Sigmoid colon (tissue), 7 donors: Measurements from ENCODE around the gene QRICH1. TPM values are rescaled to one million over a fixed set of nuclear protein-coding genes. Genes with fewer than 3 reads are reported as not detected.

ENCODE experiments used
- DNase-seq: peaks from one replicate; pipeline ENCODE4 v3.0.0-alpha.2; 2019
- H3K27ac ChIP-seq, 4 donors: fragments of 200-600 bp; sonication (generic); one replicate each; pipeline ENCODE4 v1.5.1; 2016 to 2019; ENCODE audit warnings: mild to moderate bottlenecking in 1 of 4
- H3K27me3 ChIP-seq, 3 donors: fragments of 200-600 bp; sonication (generic); one replicate each; pipeline ENCODE4 v1.5.1; 2019; ENCODE audit warnings: mild to moderate bottlenecking in 1 of 3
- H3K36me3 ChIP-seq, 4 donors: fragments of 200-600 bp; sonication (generic); one replicate each; pipeline ENCODE4 v1.5.1; 2016 to 2019
- H3K4me1 ChIP-seq, 4 donors: fragments of 200-600 bp; sonication (generic); one replicate each; pipeline ENCODE4 v1.5.1; 2017 to 2019
- H3K4me3 ChIP-seq, 4 donors: fragments of 200-600 bp; sonication (generic); one replicate each; pipeline ENCODE4 v1.5.1; 2017 to 2019; ENCODE audit warnings: mild to moderate bottlenecking in 2 of 4, moderate library complexity in 1 of 4
- H3K9me3 ChIP-seq, 4 donors: fragments of 200-600 bp in 3 of 4; sonication (generic) in 3 of 4; one replicate each; pipeline versions ENCODE4 v1.5.1 to v1.6.1; 2013 to 2019
- EP300 ChIP-seq, 4 donors: sonication (generic); formaldehyde crosslinking; IDR thresholded peaks; one replicate each; pipeline ENCODE4 v1.6.1; 2017; ENCODE audit warnings: antibody characterized with exemption in 4 of 4
- POLR2A ChIP-seq, 2 donors: fragments of 450-650 bp; IDR thresholded peaks; one replicate each; pipeline ENCODE4 v1.6.1; 2016; ENCODE audit warnings: antibody characterized with exemption in 2 of 2, mild to moderate bottlenecking in 2 of 2, moderate library complexity in 2 of 2
- POLR2AphosphoS5 ChIP-seq, 4 donors: sonication (generic); formaldehyde crosslinking; IDR thresholded peaks; one replicate each; pipeline ENCODE4 v1.6.1; 2017; ENCODE audit warnings: antibody characterized with exemption in 4 of 4
- WGBS, 2 donors: extraction: QIAGEN DNeasy Blood & Tissue Kit; methylation state at CpG; one replicate each; pipeline ENCODE4 v1.1.7; 2013; 5-methylcytosine and 5-hydroxymethylcytosine counted together
- intact Hi-C: fragments of 100-400 bp; cut with DNase I; formaldehyde crosslinking; loops from one replicate; pipeline ENCODE4 v1.15.1; 2023
- polyA plus RNA-seq, 3 donors: library from polyadenylated mRNA; stranded (reverse); fragments of 200-250 nt; gene quantifications; one replicate each; pipeline ENCODE4 v1.2.3, GENCODE V29; 2013
- total RNA-seq, 4 donors: library from RNA; depleted of rRNA; stranded (reverse); fragments of >200 nt; gene quantifications; one replicate each; pipeline ENCODE4 v1.1.0, GENCODE V29; 2016
- TF ChIP-seq, protein P1 (sequence below), 4 experiments: fragments of 450-650 bp in 3 of 4; fragments of 200-600 bp in 1 of 4; IDR thresholded peaks; one replicate each; pipeline ENCODE4 v1.5.1; 2016 to 2019; ENCODE audit warnings: antibody characterized with exemption in 4 of 4, mild to moderate bottlenecking in 3 of 4, moderate library complexity in 2 of 4
- donor health status: healthy with polysubstance abuse.
- donor health status: Bipolar disorder and iron deficiency.
- donor health status: healthy.

The QRICH1 gene
- total and polyA plus RNA-seq, 7 donors: 16.8 to 255 (median 68.4) TPM

GRCh38 chr3:49120438-49121131 is 26.7 kb upstream of the QRICH1 start, which contains the start of gene USP19:
TSS of gene USP19 (minus strand) at chr3:49120823. CDS start at chr3:49119145, 1,678 bp downstream.
- Histone ChIP-seq H3K27me3 (no peaks in the 10 kb centered on the region), H3K36me3 (peaks cover 68 to 80% (median 73%) of the 10 kb centered on the region in 4 donors), H3K4me1 (peaks cover 0 to 30% (median 23%) of the 10 kb centered on the region in 4 donors), H3K27ac (peak within 1 kb of the TSS; percentile 93 to 98 (median 94)), H3K4me3 (peak within 1 kb of the TSS; percentile 90 to 96 (median 94)), H3K9me3 (no peaks in the 10 kb centered on the region)
- intact Hi-C loops: loop anchor here (2.0 kb wide), 1 partner anchor 28 kb away; no protein-coding TSS in a partner anchor
- 1% methylated on average over 70 of the region's 70 CpGs for WGBS, 2 donors
- TF ChIP-seq, protein P1, sequence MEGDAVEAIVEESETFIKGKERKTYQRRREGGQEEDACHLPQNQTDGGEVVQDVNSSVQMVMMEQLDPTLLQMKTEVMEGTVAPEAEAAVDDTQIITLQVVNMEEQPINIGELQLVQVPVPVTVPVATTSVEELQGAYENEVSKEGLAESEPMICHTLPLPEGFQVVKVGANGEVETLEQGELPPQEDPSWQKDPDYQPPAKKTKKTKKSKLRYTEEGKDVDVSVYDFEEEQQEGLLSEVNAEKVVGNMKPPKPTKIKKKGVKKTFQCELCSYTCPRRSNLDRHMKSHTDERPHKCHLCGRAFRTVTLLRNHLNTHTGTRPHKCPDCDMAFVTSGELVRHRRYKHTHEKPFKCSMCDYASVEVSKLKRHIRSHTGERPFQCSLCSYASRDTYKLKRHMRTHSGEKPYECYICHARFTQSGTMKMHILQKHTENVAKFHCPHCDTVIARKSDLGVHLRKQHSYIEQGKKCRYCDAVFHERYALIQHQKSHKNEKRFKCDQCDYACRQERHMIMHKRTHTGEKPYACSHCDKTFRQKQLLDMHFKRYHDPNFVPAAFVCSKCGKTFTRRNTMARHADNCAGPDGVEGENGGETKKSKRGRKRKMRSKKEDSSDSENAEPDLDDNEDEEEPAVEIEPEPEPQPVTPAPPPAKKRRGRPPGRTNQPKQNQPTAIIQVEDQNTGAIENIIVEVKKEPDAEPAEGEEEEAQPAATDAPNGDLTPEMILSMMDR (IDR thresholded peaks at IDR 0.05): no peak
- TF ChIP-seq EP300 (IDR thresholded peaks at IDR 0.05): peak in 1 of 4 donors; percentile 78
- TF ChIP-seq POLR2A (IDR thresholded peaks at IDR 0.05): peak; percentile 79 to 86
- TF ChIP-seq POLR2AphosphoS5 (IDR thresholded peaks at IDR 0.05): peak; percentile 84 to 98 (median 95)
- peak; percentile 98 for DNase-seq

GRCh38 chr3:49120096-49120437 is 26.2 kb upstream of the QRICH1 start:
- TF ChIP-seq POLR2A (IDR thresholded peaks at IDR 0.05) (no peak), POLR2AphosphoS5 (IDR thresholded peaks at IDR 0.05) (no peak)
- TF ChIP-seq, protein P1 (IDR thresholded peaks at IDR 0.05): peak in 1 of 4 experiments; percentile 5
- Histone ChIP-seq H3K4me1 (peaks cover 0 to 30% (median 23%) of the 10 kb centered on the region in 4 donors), H3K9me3 (no peaks in the 10 kb centered on the region), H3K36me3 (peaks cover 68 to 80% (median 73%) of the 10 kb centered on the region in 4 donors), H3K27ac (peak overlapping the region; percentile 93 to 98 (median 94)), H3K4me3 (peak overlapping the region; percentile 90 to 96 (median 94)), H3K27me3 (no peaks in the 10 kb centered on the region)
- no peak for DNase-seq
- 0% methylated on average over 9 of the region's 9 CpGs for WGBS, 2 donors
- intact Hi-C loops: loop anchor here (2.0 kb wide), 1 partner anchor 27 kb away; no protein-coding TSS in a partner anchor

DNA sequence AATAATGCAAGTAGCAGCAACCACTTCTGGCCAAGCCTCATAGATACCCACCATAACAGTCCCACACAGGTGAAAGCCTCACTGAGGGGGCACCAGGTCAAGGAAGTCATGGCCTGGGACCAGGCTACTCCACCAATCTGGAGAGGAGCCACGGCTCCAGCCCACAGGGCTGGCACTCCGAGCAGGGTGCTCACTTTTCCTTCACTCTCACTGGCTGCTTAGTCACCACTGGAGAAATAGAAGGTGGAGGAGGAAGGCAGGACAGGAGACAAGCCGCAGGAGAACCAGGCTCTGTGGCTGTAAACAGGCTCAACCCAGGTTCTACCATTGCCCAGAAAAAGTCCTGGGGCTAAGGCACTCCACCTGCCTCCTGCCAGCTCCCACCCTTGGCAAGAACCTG is 25.6 kb upstream of the QRICH1 start:
- no peak for TF ChIP-seq POLR2AphosphoS5 (IDR thresholded peaks at IDR 0.05)
- TF ChIP-seq POLR2A (IDR thresholded peaks at IDR 0.05): no peak
- TF ChIP-seq EP300 (IDR thresholded peaks at IDR 0.05): no peak
- TF ChIP-seq, protein P1 (IDR thresholded peaks at IDR 0.05): no peak
- 43 to 86% methylated on average over 3 of the region's 3 CpGs for WGBS, 2 donors
- Histone ChIP-seq H3K36me3 (peaks cover 68 to 80% (median 73%) of the 10 kb centered on the region in 4 donors), H3K4me3 (peak overlapping the region in 3 of 4 donors; percentile 90 to 96 (median 94)), H3K27ac (peak overlapping the region; percentile 93 to 98 (median 94)), H3K9me3 (no peaks in the 10 kb centered on the region), H3K27me3 (no peaks in the 10 kb centered on the region), H3K4me1 (peaks cover 0 to 30% (median 23%) of the 10 kb centered on the region in 4 donors)
- intact Hi-C loops: no loop called here
- DNase-seq: no peak

- H3K27me3 ChIP-seq: no peaks in the 10 kb centered on the region
- H3K27ac ChIP-seq: peak overlapping the region; percentile 93 to 98 (median 94)
- 87 to 91% methylated on average over 10 of the region's 10 CpGs for WGBS, 2 donors
- peaks cover 68 to 80% (median 73%) of the 10 kb centered on the region in 4 donors for H3K36me3 ChIP-seq
- H3K9me3 ChIP-seq: no peaks in the 10 kb centered on the region
- intact Hi-C loops: no loop called here
- TF ChIP-seq POLR2AphosphoS5 (IDR thresholded peaks at IDR 0.05) (no peak), EP300 (IDR thresholded peaks at IDR 0.05) (no peak)
- TF ChIP-seq, protein P1 (IDR thresholded peaks at IDR 0.05): no peak
- no peak overlapping the region for H3K4me3 ChIP-seq
- peaks cover 0 to 30% (median 23%) of the 10 kb centered on the region in 4 donors for H3K4me1 ChIP-seq
- no peak for DNase-seq
Observed at GRCh38 chr3:49119036-49119435, 25.2 kb upstream of the QRICH1 start.
